ENCODE results near the gene BICDL2. TPM values are rescaled to one million over a fixed set of nuclear protein-coding genes. Genes with fewer than 3 reads are reported as not detected.

BICDL2 gene
- polyA plus RNA-seq, 1 donor from 2014 or later = 0.37 TPM

GRCh38 chr16:2981899-2982250 lies 54.9 kb downstream of the BICDL2 start:
- no peak overlapping the region for H3K27ac ChIP-seq (ENCODE audit: low read length)
- no peak overlapping the region for H3K4me3 ChIP-seq (ENCODE audit: low read length)
- no peak overlapping the region for H3K4me2 ChIP-seq (ENCODE audit: low read length)

GRCh38 chr16:2981177-2981898 lies 55.4 kb downstream of the BICDL2 start:
- Histone ChIP-seq H3K4me2 (ENCODE audit: low read length) (no peak overlapping the region), H4K20me1 (ENCODE audit: insufficient read depth) (no peaks in the 10 kb centered on the region), H3K27me3 (ENCODE audit: insufficient read depth, low read depth, low read length) (no peaks in the 10 kb centered on the region), H3K4me3 (ENCODE audit: low read length) (peak overlapping the region; percentile 81), H3K79me2 (replicated peaks; ENCODE audit: insufficient read depth, low read length) (no peaks in the 10 kb centered on the region), H3F3A (ENCODE audit: insufficient read depth, low read length, poor library complexity, severe bottlenecking) (no peaks in the 10 kb centered on the region), H3K9me3 (ENCODE audit: low read length) (no peaks in the 10 kb centered on the region), H3K36me3 (ENCODE audit: insufficient read depth, low read length) (no peaks in the 10 kb centered on the region), H3K9ac (ENCODE audit: low read length) (no peak overlapping the region), H2AFZ (ENCODE audit: low read depth, low read length) (no peak overlapping the region), H3K9me2 (ENCODE audit: insufficient read depth, low read length) (no peaks in the 10 kb centered on the region), H3K27ac (ENCODE audit: low read length) (no peak overlapping the region)
- TF ChIP-seq MXI1 (conservative IDR thresholded peaks at IDR 0.05; ENCODE audit: poor library complexity, severe bottlenecking) (no peak), CTCF (IDR thresholded peaks at IDR 0.05; ENCODE audit: poor library complexity, severe bottlenecking) (no peak), SMC3 (conservative IDR thresholded peaks at IDR 0.05; ENCODE audit: poor library complexity) (no peak), TAF1 (IDR thresholded peaks at IDR 0.05; ENCODE audit: low read depth) (no peak), POLR2AphosphoS5 (IDR thresholded peaks at IDR 0.05) (no peak), REST (IDR thresholded peaks at IDR 0.05; ENCODE audit: borderline replicate concordance) (no peak), EZH2 (IDR thresholded peaks at IDR 0.05; ENCODE audit: borderline replicate concordance, insufficient read depth, low read length, poor library complexity, severe bottlenecking) (no peak), RAD21 (conservative IDR thresholded peaks at IDR 0.05) (no peak), EP300 (conservative IDR thresholded peaks at IDR 0.05; ENCODE audit: poor library complexity, severe bottlenecking) (no peak)

More at GRCh38 chr16:2981899-2982250, 54.9 kb downstream of the BICDL2 start:
- Histone ChIP-seq H4K20me1 (ENCODE audit: insufficient read depth) (no peaks in the 10 kb centered on the region), H3K9me3 (ENCODE audit: low read length) (no peaks in the 10 kb centered on the region), H3K9me2 (ENCODE audit: insufficient read depth, low read length) (no peaks in the 10 kb centered on the region), H3F3A (ENCODE audit: insufficient read depth, low read length, poor library complexity, severe bottlenecking) (no peaks in the 10 kb centered on the region), H3K79me2 (replicated peaks; ENCODE audit: insufficient read depth, low read length) (no peaks in the 10 kb centered on the region), H2AFZ (ENCODE audit: low read depth, low read length) (no peak overlapping the region), H3K36me3 (ENCODE audit: insufficient read depth, low read length) (no peaks in the 10 kb centered on the region), H3K9ac (ENCODE audit: low read length) (no peak overlapping the region), H3K27me3 (ENCODE audit: insufficient read depth, low read depth, low read length) (no peaks in the 10 kb centered on the region)
- TF ChIP-seq EZH2 (IDR thresholded peaks at IDR 0.05; ENCODE audit: borderline replicate concordance, insufficient read depth, low read length, poor library complexity, severe bottlenecking) (no peak), MXI1 (conservative IDR thresholded peaks at IDR 0.05; ENCODE audit: poor library complexity, severe bottlenecking) (no peak)
